ENCODE data around the gene GRK4. TPM values are rescaled to one million over a fixed set of nuclear protein-coding genes. Genes with fewer than 3 reads are reported as not detected.
"Not testable (repeated sequence)": the region's sequence is repeated elsewhere in the genome, so short reads cannot be mapped to it uniquely, and the experiment has no call there.

GRK4 gene
- polyA plus RNA-seq, 6 donors from 2014 or later, result 0.86 to 1.8 (median 0.96) TPM; not detected in 1

- H3K36me3 Mint-ChIP-seq, result peaks cover 23 to 36% of the 10 kb centered on the region in 2 donors
- H3K4me3 Mint-ChIP-seq, result peak overlapping the region in 2 of 8 donors; percentile 33 to 56
- H3K27me3 Mint-ChIP-seq, result no peaks in the 10 kb centered on the region
- DNase-seq (no peak), ATAC-seq (ENCODE audit: low read depth in 2 of 2) (peak in 1 of 2 donors; percentile 23)
- H3K4me1 Mint-ChIP-seq, result peaks cover 0 to 7% (median 4%) of the 10 kb centered on the region in 3 donors
- H3K9me3 Mint-ChIP-seq, result no peaks in the 10 kb centered on the region
- peak overlapping the region in 1 of 6 donors; percentile 75 for H3K27ac Mint-ChIP-seq
Measured at GRCh38 chr4:2948895-2949781, 14.2 kb upstream of the GRK4 start.

DNA sequence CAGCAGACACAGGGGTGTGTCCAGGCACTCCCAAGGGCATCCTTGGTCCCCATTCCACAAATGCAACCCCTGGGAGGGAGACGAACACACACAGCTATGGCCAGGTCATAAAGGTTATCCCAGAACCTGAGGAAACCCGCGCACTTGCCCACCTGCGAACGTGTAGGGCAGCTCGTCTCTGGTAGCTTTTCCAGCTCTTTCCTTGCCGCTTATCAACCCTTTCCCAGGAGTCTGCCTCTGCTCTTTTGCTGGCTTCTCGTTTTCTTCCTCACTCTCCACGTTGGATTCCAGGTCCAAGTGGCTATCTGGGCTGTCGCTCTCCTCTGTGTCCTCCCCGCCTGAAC, 13.6 kb upstream of the GRK4 start:
- Mint-ChIP-seq H3K4me1 (peaks cover 0 to 7% (median 7%) of the 10 kb centered on the region in 3 donors), H3K4me3 (no peak overlapping the region), H3K27ac (no peak overlapping the region), H3K27me3 (no peaks in the 10 kb centered on the region), H3K9me3 (no peaks in the 10 kb centered on the region), H3K36me3 (peaks cover 23 to 36% of the 10 kb centered on the region in 2 donors)
- DNase-seq, result no peak
- no peak for ATAC-seq (ENCODE audit: low read depth in 2 of 2)

- Mint-ChIP-seq H3K36me3 (peaks cover 23 to 36% of the 10 kb centered on the region in 2 donors), H3K27ac (peak overlapping the region in 1 of 6 donors; percentile 90), H3K9me3 (no peaks in the 10 kb centered on the region), H3K4me1 (peaks cover 0 to 9% (median 7%) of the 10 kb centered on the region in 3 donors), H3K27me3 (no peaks in the 10 kb centered on the region), H3K4me3 (peak overlapping the region in 1 of 8 donors; percentile 9)
- no peak for ATAC-seq (ENCODE audit: low read depth in 2 of 2)
- DNase-seq, result no peak
Measured at GRCh38 chr4:2950221-2950989, 13.0 kb upstream of the GRK4 start.

DNA sequence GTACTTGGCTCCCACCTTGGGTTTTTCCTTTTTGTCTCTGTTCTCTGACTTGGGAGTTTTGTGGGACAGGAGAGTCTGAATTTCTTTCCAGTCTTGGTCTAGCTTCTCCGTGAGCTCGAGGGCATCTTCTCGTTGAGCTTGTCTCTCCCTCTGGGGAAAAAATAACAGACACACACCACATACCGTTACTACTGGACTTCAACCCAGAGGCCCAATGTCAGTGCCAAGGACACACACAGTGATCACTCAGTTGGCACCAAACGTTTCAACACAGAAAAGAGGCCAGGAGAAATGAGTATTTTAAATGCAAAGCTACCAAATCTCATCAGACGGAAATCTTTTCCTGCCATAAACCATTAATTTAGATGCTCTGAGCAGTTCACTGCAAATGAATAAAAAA, 9.9 kb upstream of the GRK4 start:
- Mint-ChIP-seq H3K4me3 (no peak overlapping the region), H3K4me1 (peaks cover 2 to 17% (median 9%) of the 10 kb centered on the region in 3 donors), H3K9me3 (no peaks in the 10 kb centered on the region), H3K27me3 (no peaks in the 10 kb centered on the region), H3K36me3 (peaks cover 23% of the 10 kb centered on the region in 2 donors), H3K27ac (peak overlapping the region in 3 of 6 donors; percentile 32 to 83 (median 54))
- no peak for ATAC-seq (ENCODE audit: low read depth in 2 of 2)
- DNase-seq, result no peak

DNA sequence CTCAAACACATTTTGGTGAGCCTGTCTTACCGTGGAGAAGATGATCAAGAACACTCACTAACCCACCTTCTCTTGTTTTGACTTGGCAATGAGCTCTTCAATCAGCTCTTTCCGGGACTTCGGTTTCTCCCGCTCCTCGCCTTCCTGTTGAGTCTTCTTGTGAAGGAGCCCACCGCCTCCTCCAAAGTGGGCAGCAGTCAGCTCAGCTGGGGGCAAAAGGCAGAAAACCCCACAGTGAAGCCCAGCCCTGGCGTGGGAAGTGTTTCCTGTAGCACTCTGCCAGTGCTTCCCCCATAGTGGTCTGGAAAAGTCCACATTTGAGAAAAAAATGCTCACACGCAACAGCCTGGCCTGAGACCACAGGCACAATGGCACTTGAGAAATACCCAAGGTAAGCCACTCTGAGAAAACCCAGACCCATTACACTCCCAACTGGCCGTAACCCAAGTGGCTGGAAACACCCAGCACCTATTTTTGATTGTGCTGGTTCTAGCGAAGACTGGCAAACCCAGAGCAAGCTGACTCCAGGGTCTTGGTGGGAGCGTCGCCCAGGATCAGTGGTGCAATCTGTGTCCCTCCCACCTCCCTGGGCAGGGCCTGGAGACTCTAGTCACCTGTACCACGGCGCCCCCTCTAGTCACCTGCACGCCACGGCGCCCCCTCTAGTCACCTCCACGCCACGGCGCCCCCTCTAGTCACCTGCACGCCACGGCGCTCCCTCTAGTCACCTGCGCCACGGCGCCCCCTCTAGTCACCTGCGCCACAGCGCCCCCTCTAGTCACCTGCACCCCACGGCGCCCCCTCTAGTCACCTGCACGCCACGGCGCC, 8.8 kb upstream of the GRK4 start:
- Mint-ChIP-seq H3K27me3 (no peaks in the 10 kb centered on the region), H3K9me3 (no peaks in the 10 kb centered on the region), H3K4me3 (no peak overlapping the region), H3K27ac (peak overlapping the region in 5 of 6 donors; percentile 49 to 89 (median 83)), H3K4me1 (peaks cover 5 to 19% (median 12%) of the 10 kb centered on the region in 3 donors), H3K36me3 (peaks cover 21 to 23% of the 10 kb centered on the region in 2 donors)
- ATAC-seq (ENCODE audit: low read depth in 2 of 2) (peak; percentile 64 to 72), DNase-seq (no peak)

DNA sequence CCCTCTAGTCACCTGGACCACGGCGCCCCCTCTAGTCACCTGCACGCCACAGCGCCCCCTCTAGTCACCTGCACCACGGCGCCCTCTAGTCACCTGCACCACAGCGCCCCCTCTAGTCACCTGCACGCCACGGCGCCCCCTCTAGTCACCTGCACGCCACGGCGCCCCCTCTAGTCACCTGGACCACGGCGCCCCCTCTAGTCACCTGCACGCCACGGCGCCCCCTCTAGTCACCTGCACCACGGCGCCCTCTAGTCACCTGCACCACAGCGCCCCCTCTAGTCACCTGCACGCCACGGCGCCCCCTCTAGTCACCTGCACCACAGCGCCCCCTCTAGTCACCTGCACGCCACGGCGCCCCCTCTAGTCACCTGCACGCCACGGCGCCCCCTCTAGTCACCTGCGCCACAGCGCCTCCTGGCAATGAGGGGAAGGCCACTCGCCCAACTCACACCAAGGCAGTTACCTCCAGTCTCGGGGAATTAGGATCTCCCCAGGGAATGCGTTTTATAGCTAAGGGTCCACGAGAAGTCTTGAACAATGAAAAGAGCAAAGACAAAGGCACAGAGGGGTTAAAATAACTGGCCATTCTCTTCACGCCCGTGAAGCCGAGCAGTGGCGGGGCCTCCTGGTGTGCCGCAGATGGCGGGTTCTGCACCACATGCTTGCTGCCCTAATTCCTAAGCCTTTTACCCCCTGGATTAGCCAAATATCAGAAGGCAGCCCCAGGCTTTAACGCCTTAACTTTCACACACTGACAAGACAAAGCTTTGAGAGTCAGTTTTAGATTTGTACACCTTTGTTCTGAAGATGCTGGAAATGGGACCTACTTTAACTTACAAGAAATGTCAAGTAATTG, 8.0 kb upstream of the GRK4 start:
- DNase-seq, result not testable (repeated sequence)
- H3K27ac Mint-ChIP-seq, result peak overlapping the region in 3 of 6 donors; percentile 56 to 83 (median 81)

DNA sequence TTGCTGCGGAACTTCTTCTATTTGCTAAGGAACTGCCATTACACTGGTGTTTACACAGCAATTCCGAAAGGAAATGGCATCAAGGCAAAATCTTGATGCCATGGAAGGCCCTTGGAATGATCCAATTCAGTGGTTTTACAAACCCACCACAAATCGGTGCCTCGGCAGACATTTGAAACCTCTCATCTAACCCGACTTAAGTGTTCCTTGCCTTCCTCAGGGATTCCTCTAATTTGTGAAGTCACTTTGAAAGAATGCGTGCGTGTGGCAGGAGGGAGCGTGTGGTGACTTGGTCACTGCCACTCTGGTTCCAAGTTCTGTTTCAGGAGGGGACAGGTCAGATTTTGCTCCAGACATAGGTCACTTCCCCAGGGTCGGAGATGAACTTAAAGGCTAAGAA, 4.9 kb upstream of the GRK4 start:
- Mint-ChIP-seq H3K27me3 (no peaks in the 10 kb centered on the region), H3K4me1 (peaks cover 27 to 36% (median 28%) of the 10 kb centered on the region in 3 donors), H3K4me3 (peak overlapping the region in 1 of 8 donors; percentile 62), H3K9me3 (no peaks in the 10 kb centered on the region), H3K36me3 (peaks cover 6 to 13% of the 10 kb centered on the region in 2 donors), H3K27ac (peak overlapping the region in 2 of 6 donors; percentile 41 to 62)
- DNase-seq, result no peak
- no peak for ATAC-seq (ENCODE audit: low read depth in 2 of 2)

More for the DNA sequence above, 8.0 kb upstream of the GRK4 start:
- not testable (repeated sequence) for H3K27me3 Mint-ChIP-seq; H3K9me3 Mint-ChIP-seq; ATAC-seq (ENCODE audit: low read depth in 2 of 2); H3K4me3 Mint-ChIP-seq
- peaks cover 13 to 23% of the 10 kb centered on the region in 2 donors for H3K36me3 Mint-ChIP-seq
- H3K4me1 Mint-ChIP-seq, result peaks cover 10 to 15% (median 15%) of the 10 kb centered on the region in 3 donors

GRCh38 chr4:2960450-2960849, 2.9 kb upstream of the GRK4 start:
- H3K36me3 Mint-ChIP-seq, result peaks cover 6 to 12% of the 10 kb centered on the region in 2 donors
- not testable (repeated sequence) for DNase-seq; H3K27ac Mint-ChIP-seq; H3K27me3 Mint-ChIP-seq; H3K9me3 Mint-ChIP-seq; ATAC-seq (ENCODE audit: low read depth in 2 of 2)
- peak overlapping the region in 1 of 8 donors; percentile 51 for H3K4me3 Mint-ChIP-seq
- H3K4me1 Mint-ChIP-seq, result peaks cover 33 to 38% (median 34%) of the 10 kb centered on the region in 3 donors

GRCh38 chr4:2961421-2961810, 2.0 kb upstream of the GRK4 start:
- ATAC-seq (ENCODE audit: low read depth in 2 of 2) (no peak), DNase-seq (no peak)
- Mint-ChIP-seq H3K4me3 (peak overlapping the region; percentile 22 to 96 (median 92)), H3K4me1 (peaks cover 33 to 38% (median 34%) of the 10 kb centered on the region in 3 donors), H3K36me3 (peaks cover 6 to 10% of the 10 kb centered on the region in 2 donors), H3K27ac (peak overlapping the region in 3 of 6 donors; percentile 70 to 97 (median 90)), H3K27me3 (no peaks in the 10 kb centered on the region), H3K9me3 (no peaks in the 10 kb centered on the region)

- H3K9me3 Mint-ChIP-seq, result no peaks in the 10 kb centered on the region
- peak overlapping the region; percentile 79 to 96 (median 93) for H3K4me3 Mint-ChIP-seq
- H3K36me3 Mint-ChIP-seq, result peaks cover 6 to 7% of the 10 kb centered on the region in 2 donors
- peak; percentile 7 for DNase-seq
- H3K27ac Mint-ChIP-seq, result peak overlapping the region; percentile 65 to 97 (median 92)
- H3K27me3 Mint-ChIP-seq, result no peaks in the 10 kb centered on the region
- peaks cover 30 to 38% (median 34%) of the 10 kb centered on the region in 3 donors for H3K4me1 Mint-ChIP-seq
- ATAC-seq (ENCODE audit: low read depth in 2 of 2), result no peak
Measured at GRCh38 chr4:2961811-2962441, 1.4 kb upstream of the GRK4 start.

- H3K36me3 Mint-ChIP-seq, result peaks cover 2 to 4% of the 10 kb centered on the region in 2 donors
- ATAC-seq (ENCODE audit: low read depth in 2 of 2) (peak; percentile 20 to 23), DNase-seq (no peak)
- H3K9me3 Mint-ChIP-seq, result no peaks in the 10 kb centered on the region
- H3K27me3 Mint-ChIP-seq, result no peaks in the 10 kb centered on the region
- peaks cover 27 to 38% (median 34%) of the 10 kb centered on the region in 3 donors for H3K4me1 Mint-ChIP-seq
- H3K4me3 Mint-ChIP-seq, result peak overlapping the region; percentile 79 to 96 (median 93)
- H3K27ac Mint-ChIP-seq, result peak overlapping the region; percentile 65 to 97 (median 92)
Measured at GRCh38 chr4:2962614-2963174, 677 bp upstream of the GRK4 start.

All from naive B cell (primary cell).